ENCODE data around the gene VDR. TPM values are rescaled to one million over a fixed set of nuclear protein-coding genes. Genes with fewer than 3 reads are reported as not detected.

VDR gene
- total and polyA plus RNA-seq, 8 donors, result 1.1 to 32.1 (median 2.2) TPM

- no peak overlapping the region for H3K4me3 ChIP-seq
- no peaks in the 10 kb centered on the region for H3K36me3 ChIP-seq
- no peaks in the 10 kb centered on the region for H3K27me3 ChIP-seq
- intact Hi-C loops (cut with DNase I), result loop anchor here in 1 of 2 donors (2.0 to 10.0 kb wide), 3 partner anchors 40 to 123 kb away; partner anchors contain the start of gene SLC48A1
- TF ChIP-seq CTCF (IDR thresholded peaks at IDR 0.05), result peak; percentile 75 to 93
- no peaks in the 10 kb centered on the region for H3K9me3 ChIP-seq
- no peak overlapping the region for H3K27ac ChIP-seq
- DNase-seq (peak in 1 of 4 donors; percentile 66), ATAC-seq (peak; percentile 85)
- H3K4me1 ChIP-seq, result peaks cover 6 to 32% of the 10 kb centered on the region in 2 donors
Measured at GRCh38 chr12:47837190-47838171, 67.3 kb downstream of the VDR start.

- Histone ChIP-seq H3K9me3 (no peaks in the 10 kb centered on the region), H3K27me3 (no peaks in the 10 kb centered on the region), H3K4me1 (peaks cover 6 to 48% of the 10 kb centered on the region in 2 donors), H3K27ac (peak overlapping the region in 1 of 2 donors; percentile 15), H3K36me3 (no peaks in the 10 kb centered on the region), H3K4me3 (no peak overlapping the region)
- no peak for TF ChIP-seq CTCF (IDR thresholded peaks at IDR 0.05)
- no peak for DNase-seq
- intact Hi-C loops (cut with DNase I), result loop anchor here in 1 of 2 donors (5.0 to 10.0 kb wide), 2 partner anchors 38 to 61 kb away; partner anchors contain the start of gene SLC48A1
- peak; percentile 66 for ATAC-seq
Measured at GRCh38 chr12:47835831-47836155, 69.0 kb downstream of the VDR start.

DNA sequence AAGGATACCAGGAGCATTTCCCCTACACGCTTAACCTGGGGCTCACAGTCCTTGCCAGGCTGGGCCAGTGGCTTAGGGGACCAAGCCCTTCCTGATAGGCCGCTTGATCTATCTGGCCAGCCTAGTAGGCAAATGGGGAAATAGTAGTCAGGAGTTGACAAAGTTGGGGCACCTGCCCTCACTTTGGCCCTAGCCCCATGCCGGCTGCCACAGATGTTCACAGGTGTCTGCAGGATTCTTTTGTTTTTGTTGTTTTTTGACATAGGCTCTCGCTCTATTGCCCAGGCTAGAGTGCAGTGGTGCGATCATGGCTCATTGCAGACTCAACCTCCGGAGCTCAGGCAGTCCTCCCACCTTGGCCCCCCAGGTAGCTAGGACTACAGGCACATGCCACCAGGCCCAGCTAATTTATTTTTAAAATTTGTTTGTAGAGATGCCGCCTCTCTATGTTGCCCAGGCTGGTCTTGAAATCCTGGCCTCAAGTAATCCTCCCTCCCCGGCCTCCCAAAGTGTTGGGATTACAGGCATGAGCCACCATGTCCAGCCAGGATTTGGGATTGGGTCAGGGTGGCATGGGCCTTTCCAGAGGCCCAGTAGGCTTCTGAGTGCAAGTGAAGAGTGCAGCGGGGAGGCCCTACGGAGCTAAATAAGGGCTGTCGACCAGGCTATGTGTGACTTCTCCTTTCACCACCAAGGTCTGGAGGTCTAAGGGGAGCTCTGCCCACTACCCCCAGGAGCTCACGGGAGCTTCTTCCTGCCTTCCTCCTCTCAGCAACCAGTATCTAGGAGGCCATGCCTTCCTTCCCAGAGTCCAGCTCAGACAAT, 69.6 kb downstream of the VDR start:
- intact Hi-C loops (cut with DNase I), result loop anchor here in 1 of 2 donors (5.0 to 10.0 kb wide), 2 partner anchors 38 to 60 kb away; partner anchors contain the start of gene SLC48A1

GRCh38 chr12:47834199-47834903, 70.4 kb downstream of the VDR start:
- no peaks in the 10 kb centered on the region for H3K36me3 ChIP-seq
- DNase-seq (no peak), ATAC-seq (no peak)
- peak overlapping the region in 1 of 2 donors; percentile 11 for H3K27ac ChIP-seq
- no peaks in the 10 kb centered on the region for H3K9me3 ChIP-seq
- no peaks in the 10 kb centered on the region for H3K27me3 ChIP-seq
- peaks cover 7 to 63% of the 10 kb centered on the region in 2 donors for H3K4me1 ChIP-seq
- intact Hi-C loops (cut with DNase I), result loop anchor here in 1 of 2 donors (10.0 kb wide), 1 partner anchor 60 kb away; the partner anchor contains the start of gene SLC48A1
- H3K4me3 ChIP-seq, result no peak overlapping the region
- TF ChIP-seq CTCF (IDR thresholded peaks at IDR 0.05), result no peak

More for the DNA sequence above, 69.6 kb downstream of the VDR start:
- Histone ChIP-seq H3K4me1 (peaks cover 6 to 54% of the 10 kb centered on the region in 2 donors), H3K27me3 (no peaks in the 10 kb centered on the region), H3K27ac (peak overlapping the region in 1 of 2 donors; percentile 15), H3K4me3 (no peak overlapping the region), H3K9me3 (no peaks in the 10 kb centered on the region), H3K36me3 (no peaks in the 10 kb centered on the region)
- TF ChIP-seq CTCF (IDR thresholded peaks at IDR 0.05), result no peak
- ATAC-seq (no peak), DNase-seq (no peak)

Data from left lung (tissue), 10 donors.